ENCODE data around the gene SYNPO2.

The SYNPO2 gene

DNA sequence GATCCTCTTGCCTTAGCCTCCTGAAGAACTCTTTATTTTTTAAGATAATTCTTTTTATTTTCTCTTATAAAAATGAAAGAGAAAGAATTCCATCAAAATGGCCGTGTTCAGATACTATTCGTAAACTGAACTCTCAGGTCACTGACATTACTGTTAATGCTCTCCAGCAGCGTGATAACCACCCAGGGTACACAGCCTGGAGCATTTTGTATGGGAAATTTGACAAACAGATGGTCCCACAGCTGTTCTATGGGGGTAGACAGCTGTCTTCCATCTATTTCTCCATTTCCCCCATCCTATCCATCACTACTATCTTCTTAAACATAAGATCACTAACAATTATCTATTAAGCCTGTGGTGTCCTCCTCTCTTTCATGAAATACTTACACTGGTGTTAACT, 47.8 kb downstream of the SYNPO2 start:
- no peaks in the 10 kb centered on the region for H3K27me3 ChIP-seq (replicated peaks)
- TF ChIP-seq, protein P1, sequence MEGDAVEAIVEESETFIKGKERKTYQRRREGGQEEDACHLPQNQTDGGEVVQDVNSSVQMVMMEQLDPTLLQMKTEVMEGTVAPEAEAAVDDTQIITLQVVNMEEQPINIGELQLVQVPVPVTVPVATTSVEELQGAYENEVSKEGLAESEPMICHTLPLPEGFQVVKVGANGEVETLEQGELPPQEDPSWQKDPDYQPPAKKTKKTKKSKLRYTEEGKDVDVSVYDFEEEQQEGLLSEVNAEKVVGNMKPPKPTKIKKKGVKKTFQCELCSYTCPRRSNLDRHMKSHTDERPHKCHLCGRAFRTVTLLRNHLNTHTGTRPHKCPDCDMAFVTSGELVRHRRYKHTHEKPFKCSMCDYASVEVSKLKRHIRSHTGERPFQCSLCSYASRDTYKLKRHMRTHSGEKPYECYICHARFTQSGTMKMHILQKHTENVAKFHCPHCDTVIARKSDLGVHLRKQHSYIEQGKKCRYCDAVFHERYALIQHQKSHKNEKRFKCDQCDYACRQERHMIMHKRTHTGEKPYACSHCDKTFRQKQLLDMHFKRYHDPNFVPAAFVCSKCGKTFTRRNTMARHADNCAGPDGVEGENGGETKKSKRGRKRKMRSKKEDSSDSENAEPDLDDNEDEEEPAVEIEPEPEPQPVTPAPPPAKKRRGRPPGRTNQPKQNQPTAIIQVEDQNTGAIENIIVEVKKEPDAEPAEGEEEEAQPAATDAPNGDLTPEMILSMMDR (IDR thresholded peaks at IDR 0.05; ENCODE audit: low read depth, low read length, missing control alignments) = no peak
- in situ Hi-C loops (cut with HindIII; ENCODE audit: low pct_ligation_motif_present, low sequenced_read_pairs) = no loop called here
- H3K27ac ChIP-seq = no peak overlapping the region
- DNase-seq = no peak
- H3K36me3 ChIP-seq (replicated peaks) = no peaks in the 10 kb centered on the region
- no peak overlapping the region for H3K4me3 ChIP-seq (ENCODE audit: low read depth, low read length)

DNA sequence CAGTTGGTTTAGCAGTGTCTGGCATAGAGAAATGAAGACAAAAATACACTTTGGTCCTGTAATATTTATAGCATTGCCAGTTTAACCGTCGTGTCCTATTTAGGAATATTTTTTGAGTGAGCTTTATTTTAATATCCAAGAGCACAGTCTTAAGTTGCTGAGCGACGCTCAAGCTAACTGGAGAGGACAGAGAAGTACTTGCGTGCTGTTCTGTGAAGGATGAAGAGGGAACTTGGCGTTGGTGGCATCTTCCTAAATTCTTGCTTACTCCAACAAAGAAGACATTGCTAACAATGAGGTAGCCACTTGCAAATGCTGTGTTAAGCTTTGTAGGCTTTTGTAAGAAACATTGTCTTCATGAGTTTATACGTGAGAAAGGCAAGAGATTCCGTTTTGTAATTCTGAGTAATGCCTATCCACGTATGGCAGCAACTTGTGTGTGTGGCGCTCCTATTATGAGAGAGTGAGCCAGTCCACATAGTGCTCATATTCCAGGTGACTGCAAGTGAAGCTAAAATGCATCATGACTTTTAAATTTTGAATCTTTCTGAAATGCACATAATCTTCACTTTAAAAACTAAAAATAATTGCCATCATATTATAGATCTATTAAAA, 50.6 kb downstream of the SYNPO2 start:
- no peaks in the 10 kb centered on the region for H3K36me3 ChIP-seq (replicated peaks)
- no peak overlapping the region for H3K27ac ChIP-seq
- in situ Hi-C loops (cut with HindIII; ENCODE audit: low pct_ligation_motif_present, low sequenced_read_pairs) = no loop called here
- no peaks in the 10 kb centered on the region for H3K27me3 ChIP-seq (replicated peaks)
- no peak for DNase-seq
- TF ChIP-seq, protein P1 (IDR thresholded peaks at IDR 0.05; ENCODE audit: low read depth, low read length, missing control alignments) = no peak
- no peak overlapping the region for H3K4me3 ChIP-seq (ENCODE audit: low read depth, low read length)

- TF ChIP-seq, protein P1 (IDR thresholded peaks at IDR 0.05; ENCODE audit: low read depth, low read length, missing control alignments) = no peak
- no peak for DNase-seq
- H3K4me3 ChIP-seq (ENCODE audit: low read depth, low read length) = no peak overlapping the region
- no peak overlapping the region for H3K27ac ChIP-seq
- H3K27me3 ChIP-seq (replicated peaks) = no peaks in the 10 kb centered on the region
- no peaks in the 10 kb centered on the region for H3K36me3 ChIP-seq (replicated peaks)
- in situ Hi-C loops (cut with HindIII; ENCODE audit: low pct_ligation_motif_present, low sequenced_read_pairs) = no loop called here
These were observed 52.5 kb downstream of the SYNPO2 start for GRCh38 chr4:118941149-118941548.

GRCh38 chr4:118941799-118942198, 53.1 kb downstream of the SYNPO2 start:
- DNase-seq = no peak
- TF ChIP-seq, protein P1 (IDR thresholded peaks at IDR 0.05; ENCODE audit: low read depth, low read length, missing control alignments) = no peak
- H3K27me3 ChIP-seq (replicated peaks) = no peaks in the 10 kb centered on the region
- no peak overlapping the region for H3K4me3 ChIP-seq (ENCODE audit: low read depth, low read length)
- in situ Hi-C loops (cut with HindIII; ENCODE audit: low pct_ligation_motif_present, low sequenced_read_pairs) = no loop called here
- H3K27ac ChIP-seq = no peak overlapping the region
- H3K36me3 ChIP-seq (replicated peaks) = no peaks in the 10 kb centered on the region

GRCh38 chr4:118942465-118942864, 53.8 kb downstream of the SYNPO2 start:
- in situ Hi-C loops (cut with HindIII; ENCODE audit: low pct_ligation_motif_present, low sequenced_read_pairs) = no loop called here
- TF ChIP-seq, protein P1 (IDR thresholded peaks at IDR 0.05; ENCODE audit: low read depth, low read length, missing control alignments) = no peak
- Histone ChIP-seq H3K4me3 (ENCODE audit: low read depth, low read length) (no peak overlapping the region), H3K27me3 (replicated peaks) (no peaks in the 10 kb centered on the region), H3K27ac (no peak overlapping the region), H3K36me3 (replicated peaks) (no peaks in the 10 kb centered on the region)
- DNase-seq = no peak

DNA sequence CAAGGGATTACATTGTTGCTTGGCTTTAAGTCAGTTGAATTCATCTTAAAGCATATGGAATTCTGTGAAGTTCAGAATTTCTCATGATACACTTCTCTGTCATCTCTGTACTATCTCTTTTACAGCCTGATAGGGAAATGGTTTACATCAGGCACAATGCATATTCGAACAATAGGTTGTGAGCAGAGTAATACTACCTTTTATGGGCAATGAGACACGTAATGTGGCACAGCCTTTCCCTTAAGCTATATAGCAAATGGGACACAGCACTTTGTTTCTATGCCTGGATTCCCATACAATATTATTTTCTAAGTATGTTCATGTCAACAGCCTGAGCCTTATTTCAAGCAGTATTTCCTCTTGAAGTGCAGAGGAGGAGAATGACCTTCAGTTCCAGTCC, 58.4 kb downstream of the SYNPO2 start:
- Histone ChIP-seq H3K27me3 (replicated peaks) (no peaks in the 10 kb centered on the region), H3K36me3 (replicated peaks) (no peaks in the 10 kb centered on the region), H3K4me3 (ENCODE audit: low read depth, low read length) (no peak overlapping the region), H3K27ac (no peak overlapping the region)
- in situ Hi-C loops (cut with HindIII; ENCODE audit: low pct_ligation_motif_present, low sequenced_read_pairs) = no loop called here
- no peak for DNase-seq
- TF ChIP-seq, protein P1 (IDR thresholded peaks at IDR 0.05; ENCODE audit: low read depth, low read length, missing control alignments) = no peak
